ENCODE data around the gene TNFRSF1B.
"Not testable (repeated sequence)": the region's sequence is repeated elsewhere in the genome, so short reads cannot be mapped to it uniquely, and the experiment has no call there.

The TNFRSF1B gene

DNA sequence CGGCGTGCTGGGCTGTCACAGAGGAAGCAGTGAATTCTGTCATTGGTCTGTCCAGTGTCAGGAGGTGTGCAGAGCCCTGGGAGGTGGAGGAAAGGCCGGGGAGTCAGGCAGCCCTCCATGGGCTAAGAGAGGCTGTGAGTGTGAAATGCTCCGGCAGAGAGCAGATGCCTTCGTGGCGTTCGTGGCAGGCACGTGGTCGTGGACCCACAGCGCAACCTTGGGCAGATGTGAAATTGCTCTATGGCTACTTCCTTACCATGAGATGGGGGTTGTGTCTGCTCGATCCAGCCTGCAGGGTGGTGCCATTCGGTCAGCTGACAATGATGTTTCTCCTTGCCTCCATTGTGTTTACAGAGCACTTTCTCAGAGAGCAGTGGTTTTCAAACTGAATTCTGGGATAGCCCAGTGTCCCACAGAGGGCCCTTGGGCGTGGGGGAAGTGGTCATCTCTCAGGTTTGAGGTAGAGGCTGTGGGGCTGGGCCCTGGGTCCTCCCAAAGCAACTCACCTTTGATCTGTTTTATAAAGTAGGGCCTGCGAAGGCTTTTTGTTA is 27.9 kb downstream of the TNFRSF1B start:
- DNase-seq, result no peak

DNA sequence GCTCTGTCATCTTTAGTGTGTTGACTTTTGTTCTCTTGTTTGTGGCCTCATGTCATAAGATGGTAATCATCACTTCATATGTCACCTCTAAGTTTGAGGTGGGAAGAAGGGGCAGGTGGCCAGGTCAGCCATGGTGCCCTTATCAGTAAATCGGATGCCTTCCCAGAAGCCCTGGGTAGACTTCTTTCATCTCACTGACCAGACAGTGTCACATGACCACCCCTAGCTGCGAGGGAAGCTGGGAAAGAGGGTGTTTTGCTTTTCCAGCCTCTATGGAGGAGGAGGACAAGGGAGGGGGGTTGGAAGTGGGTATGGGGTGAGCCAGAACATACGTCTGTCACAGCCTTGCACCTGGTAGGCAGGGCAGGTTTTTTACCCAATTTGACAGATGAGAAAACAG is 28.6 kb downstream of the TNFRSF1B start:
- DNase-seq, result no peak

DNA sequence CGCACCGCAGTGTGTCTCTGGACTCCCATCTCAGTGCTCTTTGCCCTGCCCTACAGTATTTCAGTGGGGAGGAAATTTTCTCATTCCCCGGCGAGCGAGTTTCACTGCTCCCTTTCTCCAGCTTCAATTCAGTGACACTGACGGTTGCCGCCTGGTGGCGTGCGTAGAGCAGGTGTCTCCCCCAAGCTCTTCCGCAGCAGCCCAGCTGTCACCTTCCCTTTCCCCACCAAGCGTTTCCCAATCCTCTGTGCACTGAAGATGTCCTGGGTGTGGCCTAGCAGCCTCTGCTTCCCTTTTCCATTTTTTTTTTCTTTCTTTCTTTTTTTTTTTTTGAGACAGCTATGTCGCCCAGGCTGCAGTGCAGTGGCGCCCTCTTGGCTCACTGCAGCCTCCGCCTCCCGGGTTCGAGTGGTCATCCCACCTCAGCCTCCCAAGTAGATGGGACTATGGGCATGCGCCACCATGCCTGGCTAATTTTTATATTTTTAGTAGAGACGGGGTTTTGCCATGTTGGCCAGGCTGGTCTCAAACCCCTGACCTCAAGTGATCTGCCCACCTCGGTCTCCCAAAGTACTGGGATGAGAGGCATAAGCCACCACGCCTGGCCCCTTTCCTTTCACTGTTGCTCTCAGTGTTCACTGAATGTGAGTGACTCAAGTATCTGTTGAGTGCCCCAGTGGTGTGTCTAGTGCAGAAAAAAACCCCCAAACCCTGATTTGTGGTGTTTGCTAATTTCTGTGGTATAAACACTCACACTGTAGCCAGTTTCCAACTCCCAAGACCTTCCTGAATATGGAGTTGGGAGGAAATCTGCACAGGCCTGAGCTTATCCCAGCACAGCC is 30.1 kb downstream of the TNFRSF1B start:
- DNase-seq, result peak; percentile 19

DNA sequence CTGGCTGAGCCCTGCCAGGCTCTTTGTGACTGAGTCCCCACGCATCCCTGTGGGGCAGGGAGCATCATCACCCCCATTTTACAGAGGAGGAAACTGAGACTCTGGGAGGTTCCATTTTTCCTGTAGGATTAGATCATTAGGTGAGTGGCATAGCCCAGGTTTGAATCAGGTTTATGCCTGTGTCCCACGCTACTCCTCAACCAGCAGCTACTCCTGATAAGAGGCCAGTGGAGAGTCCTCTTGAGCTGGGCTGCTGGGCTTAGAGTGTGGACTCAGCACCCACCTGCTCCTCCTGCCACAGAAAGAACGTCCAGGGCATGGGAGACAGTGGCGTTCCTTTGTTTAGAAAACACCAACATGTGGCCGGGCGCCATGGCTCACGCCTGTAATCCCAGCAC is 30.7 kb downstream of the TNFRSF1B start:
- DNase-seq, result no peak

DNA sequence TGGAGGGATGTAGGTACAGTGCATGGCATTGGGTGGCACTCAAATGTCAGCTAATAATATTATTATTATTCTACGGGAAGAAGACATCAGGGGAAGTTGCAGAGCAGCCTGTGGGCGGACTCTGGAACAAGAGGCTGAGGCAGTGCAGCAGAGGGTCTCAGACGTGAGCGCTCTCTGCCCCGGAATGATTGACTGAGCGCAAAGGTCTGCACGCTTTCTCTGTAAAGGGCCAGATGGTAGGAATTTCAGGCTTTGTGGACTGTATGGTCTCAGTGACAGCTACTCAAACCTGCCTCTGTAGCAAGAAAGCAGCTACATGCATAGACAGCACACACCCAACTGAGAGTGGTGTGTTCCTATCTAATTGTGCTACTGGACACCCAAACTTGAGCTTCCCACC is 33.4 kb downstream of the TNFRSF1B start:
- DNase-seq, result no peak

DNA sequence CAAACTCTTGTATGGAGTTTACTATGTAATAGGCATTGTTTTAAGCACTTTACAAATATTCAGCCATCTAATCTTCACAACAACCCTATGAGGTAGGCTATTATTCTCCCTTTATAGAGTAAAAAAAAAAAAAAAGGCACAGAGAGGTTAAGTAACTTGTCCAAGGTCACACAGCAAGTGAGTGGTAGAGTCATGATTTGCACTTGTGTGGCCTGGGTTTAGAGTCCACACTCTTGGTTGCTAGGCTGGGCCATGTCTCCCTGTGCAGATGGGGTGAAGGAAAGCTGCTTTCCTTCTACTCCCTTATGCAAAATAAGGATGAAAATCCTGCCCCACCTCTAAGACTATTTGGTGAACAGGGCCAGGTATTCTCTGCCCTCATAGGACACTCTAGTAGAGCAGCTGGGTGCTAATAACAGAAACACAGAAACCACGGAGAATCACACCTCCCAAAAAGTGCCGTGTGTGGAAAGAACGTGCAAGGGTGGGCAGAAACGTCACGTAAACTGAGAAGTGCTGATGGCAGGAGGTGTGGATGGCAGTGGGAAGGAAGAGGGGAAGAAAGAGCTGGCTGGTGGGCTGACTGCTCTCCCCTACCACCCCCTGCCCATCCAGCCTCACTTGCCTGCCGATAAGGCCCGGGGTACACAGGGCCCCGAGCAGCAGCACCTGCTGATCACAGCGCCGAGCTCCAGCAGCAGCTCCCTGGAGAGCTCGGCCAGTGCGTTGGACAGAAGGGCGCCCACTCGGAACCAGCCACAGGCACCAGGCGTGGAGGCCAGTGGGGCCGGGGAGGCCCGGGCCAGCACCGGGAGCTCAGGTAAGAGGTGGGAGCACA is 34.8 kb downstream of the TNFRSF1B start:
- no peak for DNase-seq

DNA sequence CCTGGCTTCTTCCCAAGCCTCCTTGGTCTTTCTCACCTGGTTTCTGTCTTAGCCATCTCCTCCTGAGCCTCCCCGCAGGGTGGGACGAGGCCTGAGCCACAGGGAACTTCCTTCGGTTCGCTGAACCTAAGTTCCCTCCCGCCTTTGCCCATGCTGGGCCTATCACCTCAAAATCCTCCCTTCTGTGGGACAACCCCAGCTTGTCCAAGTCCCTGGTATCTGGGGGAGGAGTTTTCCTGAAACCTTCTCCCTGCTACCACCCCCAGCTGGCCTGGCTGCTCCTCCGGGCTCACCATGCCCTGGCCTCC is 35.4 kb downstream of the TNFRSF1B start:
- no peak for DNase-seq

DNA sequence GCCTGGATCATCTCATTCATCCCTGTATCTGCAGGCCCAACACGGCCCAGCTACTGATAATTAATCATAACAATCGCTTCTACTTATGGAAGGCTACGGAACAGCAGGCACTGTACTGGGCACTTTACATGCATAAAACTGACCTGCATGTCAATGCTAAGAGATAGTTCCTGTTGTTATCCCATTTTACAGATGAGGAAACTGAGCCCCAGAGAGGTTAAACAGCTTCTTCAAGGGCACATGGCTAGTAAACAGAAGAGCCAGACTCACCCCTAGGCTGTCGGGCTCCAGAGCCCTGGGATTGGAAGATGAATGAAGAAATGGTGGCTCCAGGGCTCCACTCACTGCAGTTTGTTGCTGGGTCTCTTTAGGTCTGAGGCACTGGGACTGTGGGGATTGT is 35.8 kb downstream of the TNFRSF1B start:
- DNase-seq, result no peak

DNA sequence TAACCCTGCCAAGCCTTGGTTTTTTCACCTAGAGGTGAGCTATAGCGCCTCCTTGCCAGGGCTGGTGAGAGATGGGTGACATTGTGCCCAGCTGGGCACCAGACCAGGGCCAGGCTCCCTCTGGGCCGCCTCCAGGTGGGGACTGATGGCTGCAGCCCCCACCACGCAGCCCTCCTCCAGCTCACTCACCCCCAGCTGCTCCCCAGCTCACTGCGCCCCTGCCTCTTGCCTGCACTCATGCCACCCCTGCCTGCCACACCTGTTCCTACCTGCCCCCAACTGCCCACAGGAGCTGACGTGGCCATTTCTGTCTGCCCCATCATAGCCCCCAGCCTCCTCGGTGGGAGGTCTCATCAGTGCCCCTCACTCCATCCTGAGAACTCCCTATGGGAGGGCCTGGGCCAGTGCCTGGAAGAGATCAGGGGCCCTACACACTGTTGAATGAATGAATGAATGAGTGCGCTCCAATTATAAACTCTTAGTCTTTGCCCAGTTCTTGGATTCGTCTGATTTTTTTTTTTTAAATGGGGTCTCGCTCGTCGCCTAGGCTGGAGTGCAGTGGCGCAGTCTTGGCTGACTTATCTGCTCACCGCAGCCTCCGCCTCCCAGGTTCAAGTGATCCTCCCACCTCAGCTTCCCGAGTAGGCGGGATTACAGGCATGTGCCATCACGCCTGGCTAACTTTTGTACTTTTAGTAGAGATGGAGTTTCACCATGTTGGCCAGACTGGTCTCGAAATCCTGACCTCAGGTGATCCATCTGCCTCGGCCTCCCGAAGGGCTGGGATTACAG is 36.6 kb downstream of the TNFRSF1B start:
- no peak for DNase-seq

DNA sequence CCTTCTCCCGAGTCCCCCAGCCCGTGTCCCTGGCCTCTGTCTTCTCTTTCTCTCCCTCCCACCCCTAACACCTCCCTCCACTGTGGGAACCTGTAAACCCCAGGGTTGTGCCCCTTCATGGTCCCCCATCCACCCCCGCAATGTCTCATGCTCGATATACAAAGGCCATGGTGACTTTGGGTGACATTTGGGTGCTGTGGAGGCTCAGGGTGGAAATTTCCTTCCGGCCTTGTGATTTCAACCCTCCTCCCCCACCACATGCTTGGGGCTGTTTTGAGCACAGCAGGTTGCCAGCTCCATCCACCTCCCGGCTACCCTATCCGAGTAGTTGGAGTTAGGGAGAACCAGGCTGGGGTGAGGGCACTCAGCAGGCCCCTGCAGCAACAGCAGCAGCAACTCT is 37.3 kb downstream of the TNFRSF1B start:
- no peak for DNase-seq

DNA sequence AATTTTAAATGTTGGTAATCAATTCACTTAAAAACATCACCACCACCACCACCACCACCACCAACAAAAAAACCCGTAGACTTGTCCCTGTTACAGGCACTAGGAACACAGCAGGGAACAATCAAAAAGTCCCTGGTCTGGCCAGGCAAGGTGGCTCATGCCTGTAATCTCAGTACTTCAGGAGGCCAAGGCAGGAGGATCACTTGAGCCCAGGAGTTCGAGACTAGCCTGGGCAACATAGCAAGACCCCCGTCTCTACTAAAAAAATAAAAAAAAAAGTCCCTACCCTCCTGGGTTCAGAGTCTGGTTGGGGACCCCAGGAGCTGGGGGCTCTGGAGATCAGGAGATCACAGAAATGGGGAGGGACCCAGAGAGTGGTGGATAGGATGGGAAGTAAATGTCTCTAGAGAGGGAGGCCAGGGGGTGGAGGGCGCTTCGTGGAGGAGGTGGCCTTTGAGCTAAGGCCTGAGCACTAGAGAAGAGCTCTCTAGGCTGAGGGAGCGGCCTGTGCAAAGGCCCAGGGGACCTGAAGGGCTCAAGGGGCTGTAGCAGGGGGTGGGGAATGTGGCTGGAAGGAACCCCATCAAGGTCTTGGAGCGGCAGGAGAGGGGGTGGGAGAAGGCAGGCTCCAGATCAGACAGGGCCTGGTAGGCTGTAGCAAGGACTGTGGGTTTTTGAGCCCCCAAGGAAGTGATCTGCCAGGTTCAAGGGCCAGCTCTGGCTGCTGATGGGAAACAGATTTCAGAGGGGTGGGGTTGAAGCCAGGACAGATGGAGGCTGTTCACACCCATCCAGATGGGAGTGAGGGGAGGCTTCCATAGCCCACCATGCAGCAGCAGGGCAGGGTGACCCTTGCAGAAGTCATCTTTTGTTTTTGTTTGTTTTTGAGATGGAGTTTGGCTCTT is 38.2 kb downstream of the TNFRSF1B start:
- DNase-seq, result no peak

DNA sequence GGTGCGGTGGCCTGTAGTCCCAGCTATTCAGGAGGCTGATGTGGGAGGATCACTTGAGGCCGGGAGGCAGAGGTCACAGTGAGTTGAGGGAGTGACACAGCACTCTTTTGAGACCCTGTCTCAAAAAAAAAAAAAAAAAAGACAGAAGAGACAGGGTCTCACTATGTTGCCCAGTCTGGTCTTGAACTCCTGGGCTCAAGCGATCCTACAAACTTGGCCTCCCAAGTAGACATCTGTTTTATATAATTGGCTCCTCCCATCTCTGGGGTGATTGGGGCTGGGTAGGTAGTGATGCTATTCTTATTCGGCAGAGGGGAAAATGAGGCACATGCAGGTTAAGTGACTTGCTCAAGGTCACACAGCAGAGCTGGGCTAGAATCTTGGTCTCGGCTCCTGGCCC is 39.4 kb downstream of the TNFRSF1B start:
- DNase-seq, result no peak

DNA sequence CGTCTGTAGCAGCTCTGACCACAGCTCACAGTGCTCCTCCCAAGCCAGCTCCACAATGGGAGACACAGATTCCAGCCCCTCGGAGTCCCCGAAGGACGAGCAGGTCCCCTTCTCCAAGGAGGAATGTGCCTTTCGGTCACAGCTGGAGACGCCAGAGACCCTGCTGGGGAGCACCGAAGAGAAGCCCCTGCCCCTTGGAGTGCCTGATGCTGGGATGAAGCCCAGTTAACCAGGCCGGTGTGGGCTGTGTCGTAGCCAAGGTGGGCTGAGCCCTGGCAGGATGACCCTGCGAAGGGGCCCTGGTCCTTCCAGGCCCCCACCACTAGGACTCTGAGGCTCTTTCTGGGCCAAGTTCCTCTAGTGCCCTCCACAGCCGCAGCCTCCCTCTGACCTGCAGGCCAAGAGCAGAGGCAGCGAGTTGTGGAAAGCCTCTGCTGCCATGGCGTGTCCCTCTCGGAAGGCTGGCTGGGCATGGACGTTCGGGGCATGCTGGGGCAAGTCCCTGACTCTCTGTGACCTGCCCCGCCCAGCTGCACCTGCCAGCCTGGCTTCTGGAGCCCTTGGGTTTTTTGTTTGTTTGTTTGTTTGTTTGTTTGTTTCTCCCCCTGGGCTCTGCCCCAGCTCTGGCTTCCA is 40.1 kb downstream of the TNFRSF1B start:
- no peak for DNase-seq

DNA sequence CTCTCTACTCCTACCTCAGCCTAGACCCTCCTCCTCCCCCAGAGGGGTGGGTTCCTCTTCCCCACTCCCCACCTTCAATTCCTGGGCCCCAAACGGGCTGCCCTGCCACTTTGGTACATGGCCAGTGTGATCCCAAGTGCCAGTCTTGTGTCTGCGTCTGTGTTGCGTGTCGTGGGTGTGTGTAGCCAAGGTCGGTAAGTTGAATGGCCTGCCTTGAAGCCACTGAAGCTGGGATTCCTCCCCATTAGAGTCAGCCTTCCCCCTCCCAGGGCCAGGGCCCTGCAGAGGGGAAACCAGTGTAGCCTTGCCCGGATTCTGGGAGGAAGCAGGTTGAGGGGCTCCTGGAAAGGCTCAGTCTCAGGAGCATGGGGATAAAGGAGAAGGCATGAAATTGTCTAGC is 41.5 kb downstream of the TNFRSF1B start:
- DNase-seq, result no peak

DNA sequence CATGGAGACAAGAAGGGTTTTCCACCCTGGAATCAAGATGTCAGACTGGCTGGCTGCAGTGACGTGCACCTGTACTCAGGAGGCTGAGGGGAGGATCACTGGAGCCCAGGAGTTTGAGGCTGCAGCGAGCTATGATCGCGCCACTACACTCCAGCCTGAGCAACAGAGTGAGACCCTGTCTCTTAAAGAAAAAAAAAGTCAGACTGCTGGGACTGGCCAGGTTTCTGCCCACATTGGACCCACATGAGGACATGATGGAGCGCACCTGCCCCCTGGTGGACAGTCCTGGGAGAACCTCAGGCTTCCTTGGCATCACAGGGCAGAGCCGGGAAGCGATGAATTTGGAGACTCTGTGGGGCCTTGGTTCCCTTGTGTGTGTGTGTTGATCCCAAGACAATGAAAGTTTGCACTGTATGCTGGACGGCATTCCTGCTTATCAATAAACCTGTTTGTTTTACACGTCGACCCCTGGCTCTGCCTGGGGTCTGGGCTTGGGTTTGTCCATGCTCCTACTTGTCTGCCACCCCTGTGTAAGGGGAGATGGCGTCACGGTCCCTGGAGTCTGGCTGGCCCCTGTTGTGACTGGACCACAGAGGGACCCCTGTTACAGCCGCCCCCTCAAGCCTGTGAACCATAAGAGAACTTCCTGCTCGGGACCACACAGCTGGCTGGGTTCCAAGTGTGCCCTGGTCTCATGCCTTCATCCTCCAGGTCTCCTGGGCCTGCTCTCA is 42.1 kb downstream of the TNFRSF1B start:
- DNase-seq, result peak; percentile 44

DNA sequence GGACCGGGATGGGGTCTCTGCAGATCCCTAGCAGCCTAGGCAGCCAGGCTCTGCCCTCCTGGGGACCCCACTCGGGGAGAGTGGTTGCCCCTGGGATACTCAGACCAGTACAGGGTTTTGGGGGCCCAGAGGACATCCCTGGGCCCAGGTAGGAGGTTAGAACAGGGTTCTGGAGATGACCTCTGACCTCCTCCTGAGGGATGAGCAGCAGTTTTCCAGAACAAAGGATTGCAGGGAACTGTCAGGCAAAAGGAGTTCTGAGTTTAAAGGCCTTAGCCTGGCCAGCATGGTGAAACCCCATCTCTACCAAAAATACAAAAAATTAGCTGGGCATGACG is 42.7 kb downstream of the TNFRSF1B start:
- DNase-seq, result no peak

DNA sequence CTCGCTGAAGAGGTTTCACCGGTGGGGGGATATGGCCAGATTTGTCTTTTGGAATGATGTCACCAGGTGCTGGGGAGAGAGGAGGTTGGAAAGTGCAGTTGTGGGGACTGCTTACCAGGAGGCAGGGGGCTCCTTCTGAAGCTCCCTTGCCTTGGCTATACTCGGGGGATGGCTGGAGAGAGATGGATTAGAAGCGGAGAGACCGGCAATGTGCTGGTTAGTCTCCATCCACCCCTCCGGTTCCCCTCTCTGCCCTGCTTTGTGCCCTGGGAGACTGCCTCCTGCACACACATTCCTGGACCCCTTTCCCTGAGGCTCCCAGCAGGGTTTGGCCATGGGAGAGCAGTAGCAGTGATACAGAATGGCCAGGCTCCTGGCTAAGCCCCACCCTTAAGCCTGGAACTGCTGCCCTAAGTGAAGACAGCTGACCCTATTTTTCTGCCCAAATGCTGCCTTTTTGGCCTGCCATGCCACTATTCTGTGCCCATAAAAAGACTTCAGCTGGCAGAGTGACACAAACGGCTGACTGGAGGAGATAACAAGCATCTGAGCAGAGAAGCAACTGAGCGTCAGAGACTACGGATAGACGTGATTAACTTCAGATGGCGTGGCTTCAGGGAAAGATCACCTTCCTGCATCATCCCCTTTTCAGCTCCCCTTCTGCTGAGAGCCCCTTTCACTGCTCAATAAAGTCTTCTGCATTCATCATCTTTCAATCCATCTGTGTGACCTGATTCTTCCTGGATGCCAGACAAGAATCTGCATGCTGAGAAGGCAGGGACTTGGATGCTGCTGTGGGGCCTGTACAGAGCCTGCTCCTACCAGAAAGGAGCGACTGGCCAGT is 48.5 kb downstream of the TNFRSF1B start:
- DNase-seq, result no peak

DNA sequence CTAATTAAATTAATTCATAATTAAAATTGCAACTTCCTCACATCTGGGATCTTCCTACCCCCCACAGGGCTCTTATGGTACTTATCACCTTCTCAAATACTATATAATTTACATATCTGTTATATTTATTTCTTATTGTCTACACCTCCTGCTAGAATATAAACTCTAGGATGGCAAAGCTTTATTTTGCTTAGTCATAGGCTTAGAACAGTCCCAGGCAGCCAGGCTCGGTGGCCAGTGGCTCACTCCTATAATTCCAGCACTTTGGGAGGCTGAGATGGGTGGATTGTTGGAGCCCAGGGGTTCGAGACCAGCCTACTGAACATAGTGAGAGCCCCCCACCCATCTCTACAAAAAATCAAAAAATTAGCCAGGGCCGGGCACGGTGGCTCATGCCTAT is 53.0 kb downstream of the TNFRSF1B start:
- DNase-seq, result no peak

DNA sequence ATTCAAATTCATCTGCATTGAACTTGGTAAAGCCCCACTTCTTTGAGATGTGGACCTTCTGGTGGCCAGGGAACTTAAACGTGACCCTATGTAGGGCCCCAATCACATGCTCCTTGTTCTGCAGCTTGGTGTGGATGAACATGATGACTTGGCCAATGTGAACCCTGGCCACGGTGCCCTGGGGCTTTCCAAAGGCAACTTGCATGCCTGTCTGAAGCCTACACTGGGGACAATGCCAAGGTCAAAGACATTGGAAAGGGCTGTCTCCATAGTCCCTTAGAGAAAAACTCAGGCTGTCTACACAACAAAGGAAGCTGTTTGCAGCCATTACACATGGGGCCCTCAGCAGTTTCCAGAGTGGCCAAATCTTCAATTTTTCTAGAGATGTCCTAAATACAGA is 54.1 kb downstream of the TNFRSF1B start:
- no peak for DNase-seq

DNA sequence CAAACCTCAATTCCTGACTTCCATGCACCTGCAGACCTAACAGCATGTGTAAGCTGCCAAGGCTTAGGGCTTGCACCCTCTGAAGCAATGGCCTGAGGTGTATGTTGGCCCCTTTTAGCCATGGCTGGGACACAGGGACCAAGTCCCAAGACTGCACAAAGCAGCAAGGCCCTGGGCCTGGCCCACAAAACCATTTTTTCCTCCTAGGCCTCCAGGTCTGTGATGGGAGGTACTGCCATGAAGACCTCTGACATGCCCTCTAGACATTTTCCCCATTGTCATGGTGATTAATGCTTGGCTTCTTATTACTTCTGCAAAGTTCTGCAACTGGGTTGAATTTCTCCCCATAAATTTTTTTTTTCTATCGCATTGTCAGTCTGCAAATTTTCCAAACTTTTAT is 55.9 kb downstream of the TNFRSF1B start:
- not testable (repeated sequence) for DNase-seq

Data from NCI-H146 (cell line).